Gastroesophageal sphincter (tissue), 4 donors: Measurements from ENCODE around the gene ABLIM2. TPM values are rescaled to one million over a fixed set of nuclear protein-coding genes. Genes with fewer than 3 reads are reported as not detected.

ENCODE experiments used
- ATAC-seq: fragments of 150-250 bp; one replicate; pipeline ENCODE4 v1.9.1; 2016; ENCODE audit warnings: mild to moderate bottlenecking, moderate library complexity
- H3K27ac ChIP-seq, 4 donors: fragments of 200-600 bp; sonication (generic) in 3 of 4; 1 replicate in 3 of 4; 2 replicates in 1 of 4; pipeline ENCODE4 v1.5.1; 2016 to 2019
- H3K27me3 ChIP-seq: fragments of 200-600 bp; sonication (generic); one replicate; pipeline ENCODE4 v1.5.1; 2019
- H3K36me3 ChIP-seq, 2 donors: fragments of 200-600 bp; sonication (generic); one replicate each; pipeline ENCODE4 v1.5.1; 2019; ENCODE audit warnings: control low read depth in 1 of 2
- H3K4me1 ChIP-seq, 3 donors: fragments of 200-600 bp; sonication (generic); 1 replicate in 2 of 3; 2 replicates in 1 of 3; pipeline ENCODE4 v1.5.1; 2016 to 2019; ENCODE audit warnings: control low read depth in 2 of 3
- H3K4me3 ChIP-seq, 2 donors: fragments of 200-600 bp; sonication (generic); one replicate each; pipeline ENCODE4 v1.5.1; 2019; ENCODE audit warnings: mild to moderate bottlenecking in 1 of 2, moderate library complexity in 1 of 2
- H3K9me3 ChIP-seq, 3 donors: fragments of 200-600 bp; sonication (generic); one replicate each; pipeline ENCODE4 v1.5.1; 2017 to 2019; ENCODE audit warnings: control low read depth in 2 of 3
- CTCF ChIP-seq, 4 experiments: fragments of 200-600 bp in 2 of 4; fragments of 450-650 bp in 2 of 4; sonication (generic) in 1 of 4; IDR thresholded peaks; one replicate each; pipeline ENCODE4 v1.5.1; 2017 to 2019; ENCODE audit warnings: antibody characterized with exemption in 4 of 4, mild to moderate bottlenecking in 2 of 4, moderate library complexity in 2 of 4
- EP300 ChIP-seq: sonication (generic); formaldehyde crosslinking; IDR thresholded peaks from one replicate; pipeline ENCODE4 v1.6.1; 2017; ENCODE audit warnings: antibody characterized with exemption, mild to moderate bottlenecking
- POLR2A ChIP-seq, 2 donors: fragments of 450-650 bp; IDR thresholded peaks; one replicate each; pipeline ENCODE4 v1.6.1; 2017; ENCODE audit warnings: antibody characterized with exemption in 2 of 2, mild to moderate bottlenecking in 2 of 2, moderate library complexity in 1 of 2
- POLR2AphosphoS5 ChIP-seq: sonication (generic); formaldehyde crosslinking; IDR thresholded peaks from one replicate; pipeline ENCODE4 v1.6.1; 2017; ENCODE audit warnings: antibody characterized with exemption
- WGBS, 2 donors: methylation state at CpG; one replicate each; pipeline ENCODE4 v1.1.5; 2018; ENCODE audit warnings: low coverage in 1 of 2; 5-methylcytosine and 5-hydroxymethylcytosine counted together
- total RNA-seq, 4 donors: library from RNA; depleted of rRNA; stranded (reverse); fragments of >200 nt; gene quantifications; one replicate each; pipeline ENCODE4 v1.1.0, GENCODE V29; 2016

ABLIM2 gene
- total RNA-seq, 4 donors from 2014 or later = 5.0 to 13.5 (median 8.0) TPM

GRCh38 chr4:8201321-8201781, 42.7 kb upstream of the ABLIM2 start:
- Histone ChIP-seq H3K9me3 (no peaks in the 10 kb centered on the region), H3K4me3 (peak overlapping the region in 1 of 2 donors; percentile 50), H3K4me1 (peaks cover 0 to 43% (median 16%) of the 10 kb centered on the region in 3 donors), H3K27ac (peak overlapping the region in 3 of 4 donors; percentile 76 to 80 (median 77)), H3K36me3 (peaks cover 0 to 14% of the 10 kb centered on the region in 2 donors), H3K27me3 (no peaks in the 10 kb centered on the region)
- WGBS, 2 donors = 9 to 100% methylated on average over 1 to 4 of the region's 9 CpGs
- TF ChIP-seq CTCF (IDR thresholded peaks at IDR 0.05) (no peak), EP300 (no peak), POLR2A (IDR thresholded peaks at IDR 0.05) (no peak), POLR2AphosphoS5 (no peak)
- ATAC-seq = no peak

- Histone ChIP-seq H3K36me3 (peaks cover 0 to 5% of the 10 kb centered on the region in 2 donors), H3K4me1 (peaks cover 0 to 51% (median 16%) of the 10 kb centered on the region in 3 donors), H3K9me3 (no peaks in the 10 kb centered on the region), H3K27ac (peak overlapping the region in 3 of 4 donors; percentile 76 to 80 (median 77)), H3K27me3 (no peaks in the 10 kb centered on the region), H3K4me3 (peak overlapping the region; percentile 3 to 50)
- peak; percentile 48 for ATAC-seq
- TF ChIP-seq EP300 = no peak
- TF ChIP-seq POLR2A (IDR thresholded peaks at IDR 0.05) = peak in 1 of 2 donors; percentile 27
- WGBS, 2 donors = 41 to 71% methylated on average over 3 to 4 of the region's 30 CpGs
These were observed 41.8 kb upstream of the ABLIM2 start for GRCh38 chr4:8200302-8200975.

GRCh38 chr4:8199594-8200301, 41.1 kb upstream of the ABLIM2 start:
- Histone ChIP-seq H3K27me3 (no peaks in the 10 kb centered on the region), H3K9me3 (no peaks in the 10 kb centered on the region), H3K4me3 (peak overlapping the region; percentile 3 to 50), H3K27ac (peak overlapping the region; percentile 1 to 80 (median 76)), H3K36me3 (no peaks in the 10 kb centered on the region), H3K4me1 (peaks cover 0 to 54% (median 16%) of the 10 kb centered on the region in 3 donors)
- ATAC-seq = no peak
- TF ChIP-seq POLR2AphosphoS5 (no peak), CTCF (IDR thresholded peaks at IDR 0.05) (no peak), EP300 (no peak), POLR2A (IDR thresholded peaks at IDR 0.05) (no peak)
- no CpG with 5 or more reads among the region's 26 CpGs for WGBS, 2 donors

- peak within 1 kb of the TSS; percentile 1 to 80 (median 76) for H3K27ac ChIP-seq
- WGBS, 2 donors = 70 to 86% methylated on average over 2 of the region's 32 CpGs
- ATAC-seq = peak; percentile 90
- no peaks in the 10 kb centered on the region for H3K27me3 ChIP-seq
- H3K4me1 ChIP-seq = peaks cover 0 to 54% (median 16%) of the 10 kb centered on the region in 3 donors
- TF ChIP-seq EP300 (no peak), CTCF (IDR thresholded peaks at IDR 0.05) (no peak), POLR2A (IDR thresholded peaks at IDR 0.05) (peak; percentile 63 to 66), POLR2AphosphoS5 (peak; percentile 76)
- H3K9me3 ChIP-seq = no peaks in the 10 kb centered on the region
- peak within 1 kb of the TSS; percentile 3 to 50 for H3K4me3 ChIP-seq
- no peaks in the 10 kb centered on the region for H3K36me3 ChIP-seq
These were observed 40.4 kb upstream of the ABLIM2 start, which contains the start of gene SH3TC1 for GRCh38 chr4:8198906-8199593. TSS of gene SH3TC1 (plus strand) at chr4:8199290. CDS start at chr4:8205195, 5,905 bp downstream.
